Fibroblast of villous mesenchyme (primary cell): Measurements from ENCODE around the gene KRT9. TPM values are rescaled to one million over a fixed set of nuclear protein-coding genes. Genes with fewer than 3 reads are reported as not detected.

Source experiments
- DNase-seq: peaks from one replicate; pipeline ENCODE4 v3.0.0-alpha.2; 2010; ENCODE audit warnings: low read depth
- H3K4me3 ChIP-seq: 2 replicates; pipeline ENCODE4 v1.5.1; 2011; ENCODE audit warnings: low read depth, mild to moderate bottlenecking, low read length
- total RNA-seq: library from RNA; depleted of rRNA; stranded (reverse); fragments of >200 nt; gene quantifications from 2 replicates; pipeline ENCODE4 v1.2.3, GENCODE V29; 2012
- TF ChIP-seq, protein P1 (sequence below): IDR thresholded peaks from 2 replicates; pipeline ENCODE4 v1.5.1; 2012; ENCODE audit warnings: low read depth, mild to moderate bottlenecking, low read length; ENCODE audit not compliant: insufficient read depth

KRT9 gene
- total RNA-seq, 1 donor = not detected

- no peak overlapping the region for H3K4me3 ChIP-seq
- DNase-seq = no peak
- TF ChIP-seq, protein P1, sequence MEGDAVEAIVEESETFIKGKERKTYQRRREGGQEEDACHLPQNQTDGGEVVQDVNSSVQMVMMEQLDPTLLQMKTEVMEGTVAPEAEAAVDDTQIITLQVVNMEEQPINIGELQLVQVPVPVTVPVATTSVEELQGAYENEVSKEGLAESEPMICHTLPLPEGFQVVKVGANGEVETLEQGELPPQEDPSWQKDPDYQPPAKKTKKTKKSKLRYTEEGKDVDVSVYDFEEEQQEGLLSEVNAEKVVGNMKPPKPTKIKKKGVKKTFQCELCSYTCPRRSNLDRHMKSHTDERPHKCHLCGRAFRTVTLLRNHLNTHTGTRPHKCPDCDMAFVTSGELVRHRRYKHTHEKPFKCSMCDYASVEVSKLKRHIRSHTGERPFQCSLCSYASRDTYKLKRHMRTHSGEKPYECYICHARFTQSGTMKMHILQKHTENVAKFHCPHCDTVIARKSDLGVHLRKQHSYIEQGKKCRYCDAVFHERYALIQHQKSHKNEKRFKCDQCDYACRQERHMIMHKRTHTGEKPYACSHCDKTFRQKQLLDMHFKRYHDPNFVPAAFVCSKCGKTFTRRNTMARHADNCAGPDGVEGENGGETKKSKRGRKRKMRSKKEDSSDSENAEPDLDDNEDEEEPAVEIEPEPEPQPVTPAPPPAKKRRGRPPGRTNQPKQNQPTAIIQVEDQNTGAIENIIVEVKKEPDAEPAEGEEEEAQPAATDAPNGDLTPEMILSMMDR = no peak
These were observed 30.8 kb downstream of the KRT9 start for GRCh38 chr17:41540921-41541625.

- DNase-seq = no peak
- TF ChIP-seq, protein P1 = no peak
- no peak overlapping the region for H3K4me3 ChIP-seq
These were observed 31.7 kb downstream of the KRT9 start for GRCh38 chr17:41539979-41540701.

DNA sequence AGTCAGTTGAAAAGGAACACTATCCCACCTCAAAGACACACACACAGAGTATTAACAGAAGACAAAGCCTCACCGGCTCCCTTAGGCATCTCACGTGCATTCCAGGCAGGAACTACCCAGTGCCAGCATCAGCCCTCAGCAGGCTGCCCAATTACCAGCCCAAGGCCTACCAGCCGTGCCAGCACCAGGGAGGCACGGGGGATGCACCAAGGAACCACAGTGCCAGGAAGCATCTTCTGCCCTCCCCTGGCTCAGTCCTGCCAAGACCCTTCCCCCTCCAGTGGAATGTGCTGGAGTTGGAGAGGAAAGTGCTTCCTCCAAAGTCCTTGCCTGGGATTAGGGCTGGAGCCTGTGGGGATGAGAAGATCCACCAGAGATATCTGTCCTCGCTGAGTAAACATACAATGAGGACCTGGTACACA, 32.8 kb downstream of the KRT9 start:
- TF ChIP-seq, protein P1 = no peak
- peak; percentile 12 for DNase-seq
- H3K4me3 ChIP-seq = no peak overlapping the region

GRCh38 chr17:41538565-41538991, 33.3 kb downstream of the KRT9 start:
- peak; percentile 32 for DNase-seq
- TF ChIP-seq, protein P1 = no peak
- H3K4me3 ChIP-seq = no peak overlapping the region

DNA sequence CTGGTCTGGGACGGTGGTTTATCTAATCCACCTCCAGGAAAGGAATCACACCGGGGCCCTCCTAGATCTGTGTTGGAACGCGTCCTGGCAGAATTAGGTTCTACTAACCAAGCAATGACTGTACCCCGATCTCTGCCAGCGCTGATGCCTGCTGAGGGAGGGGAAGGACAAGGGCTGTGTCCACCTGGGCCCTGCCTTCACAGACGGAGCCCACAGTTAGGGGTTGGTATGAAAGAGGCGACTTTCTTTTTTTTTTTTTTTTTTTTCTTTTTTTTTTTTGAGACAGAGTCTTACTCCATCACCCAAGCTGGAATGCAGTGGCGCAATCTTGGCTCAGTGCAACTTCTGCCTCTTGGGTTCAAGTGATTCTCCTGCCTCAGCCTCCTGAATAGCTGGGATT, 33.9 kb downstream of the KRT9 start:
- TF ChIP-seq, protein P1 = no peak
- H3K4me3 ChIP-seq = no peak overlapping the region
- DNase-seq = peak; percentile 41

- TF ChIP-seq, protein P1 = no peak
- H3K4me3 ChIP-seq = no peak overlapping the region
- DNase-seq = no peak
These were observed 34.3 kb downstream of the KRT9 start for GRCh38 chr17:41537614-41537954.
